ENCODE data around the gene ALOX12B. TPM values are rescaled to one million over a fixed set of nuclear protein-coding genes. Genes with fewer than 3 reads are reported as not detected.

Gene ALOX12B
- total and polyA plus RNA-seq, 2 donors (not counting 3 experiments of a cell fraction or from before 2014, with no cell fraction given): not detected

- H3K27me3 ChIP-seq (ENCODE audit: control insufficient read depth in 2 of 2, insufficient read depth in 2 of 2, low read length in 2 of 2): peaks cover 35 to 42% of the 10 kb centered on the region in 2 experiments
- no peak for TF ChIP-seq CTCF (IDR thresholded peaks at IDR 0.05; ENCODE audit: extremely low read depth in 1 of 2, insufficient read depth in 1 of 2, low read depth in 1 of 2, low read length in 2 of 2)
- no peak for TF ChIP-seq EZH2 (IDR thresholded peaks at IDR 0.05; ENCODE audit: borderline replicate concordance, low read depth, low read length, severe bottlenecking)
- no peak for TF ChIP-seq JUN (IDR thresholded peaks at IDR 0.05; ENCODE audit: borderline replicate concordance, insufficient read depth, insufficient read length, low read depth)
- no peak for TF ChIP-seq MAX (IDR thresholded peaks at IDR 0.05; ENCODE audit: insufficient read depth, insufficient read length)
- TF ChIP-seq FOS (IDR thresholded peaks at IDR 0.05; ENCODE audit: borderline replicate concordance, insufficient read depth, low read length): no peak
- no peak for TF ChIP-seq POLR2AphosphoS5 (IDR thresholded peaks at IDR 0.05; ENCODE audit: insufficient read depth, low read depth, low read length)
- TF ChIP-seq MYC (IDR thresholded peaks at IDR 0.05; ENCODE audit: low read depth, low read length): no peak
- no peak for TF ChIP-seq GATA2 (IDR thresholded peaks at IDR 0.05; ENCODE audit: insufficient read depth, insufficient read length, low read depth, low read length)
- H3K27ac ChIP-seq (ENCODE audit: insufficient read depth, low read depth, low read length): no peak overlapping the region
- intact Hi-C loops (cut with micrococcal nuclease) (no loop called here), dilution Hi-C loops (cut with MboI; ENCODE audit: extremely low pct_ligation_motif_present, low sequenced_read_pairs) (no loop called here)
- peaks cover 6% of the 10 kb centered on the region for H3K4me1 ChIP-seq (ENCODE audit: control insufficient read depth, extremely low read depth, insufficient read depth, low read length)
- no peaks in the 10 kb centered on the region for H4K20me1 ChIP-seq (replicated peaks; ENCODE audit: control insufficient read depth, extremely low read depth, insufficient read depth, low read length)
- FAIRE-seq (no peak), DNase-seq (ENCODE audit: low read depth, low spot score) (no peak)
- no peaks in the 10 kb centered on the region for H3K9me1 ChIP-seq (replicated peaks; ENCODE audit: control insufficient read depth, extremely low read depth, insufficient read depth, low read length)
- ChIA-PET POLR2A (interaction anchor here (1.1 kb wide), 1 partner anchor 98 kb away, joined by 3 read pairs; no protein-coding TSS in a partner anchor), CTCF (interaction anchor here (1.2 to 4.6 kb wide), 19 partner anchors 9 to 256 kb away, joined by 3 to 158 read pairs (median 9); partner anchors contain the start of genes ALOX12B and ALOXE3)
- no peaks in the 10 kb centered on the region for H3K79me2 ChIP-seq (ENCODE audit: control insufficient read depth, insufficient read depth, low read length)
- H3K9me3 ChIP-seq (replicated peaks; ENCODE audit: control insufficient read depth, insufficient read depth, low read length): no peaks in the 10 kb centered on the region
- no TSS peak for BruUV-seq (replicated peaks)
- H3K4me2 ChIP-seq (ENCODE audit: insufficient read depth, low read length): no peak overlapping the region
- no peaks in the 10 kb centered on the region for H3K36me3 ChIP-seq (ENCODE audit: control insufficient read depth in 2 of 2, extremely low read depth in 1 of 2, insufficient read depth in 2 of 2, low read length in 2 of 2)
- H3K4me3 ChIP-seq (replicated peaks in 1 of 3; ENCODE audit: insufficient read depth in 1 of 3, low read depth in 1 of 3, low read length in 3 of 3): no peak overlapping the region
- no peak overlapping the region for H3K9ac ChIP-seq (replicated peaks; ENCODE audit: extremely low read depth, insufficient read depth, low read length)
- H2AFZ ChIP-seq (ENCODE audit: low read depth, low read length): no peak overlapping the region
Observed at GRCh38 chr17:8075081-8075480, 12.4 kb downstream of the ALOX12B start.
